ENCODE data around the gene MMP25. TPM values are rescaled to one million over a fixed set of nuclear protein-coding genes. Genes with fewer than 3 reads are reported as not detected.
A peak's percentile ranks its signal among the peaks of the same experiment; 100 is the strongest.

The MMP25 gene
- total and polyA plus RNA-seq, 9 of the 15 experiments (the other 6 are each of a cell fraction or from before 2014, with no cell fraction given) = 0.03 to 0.04 TPM; not detected in 7

DNA sequence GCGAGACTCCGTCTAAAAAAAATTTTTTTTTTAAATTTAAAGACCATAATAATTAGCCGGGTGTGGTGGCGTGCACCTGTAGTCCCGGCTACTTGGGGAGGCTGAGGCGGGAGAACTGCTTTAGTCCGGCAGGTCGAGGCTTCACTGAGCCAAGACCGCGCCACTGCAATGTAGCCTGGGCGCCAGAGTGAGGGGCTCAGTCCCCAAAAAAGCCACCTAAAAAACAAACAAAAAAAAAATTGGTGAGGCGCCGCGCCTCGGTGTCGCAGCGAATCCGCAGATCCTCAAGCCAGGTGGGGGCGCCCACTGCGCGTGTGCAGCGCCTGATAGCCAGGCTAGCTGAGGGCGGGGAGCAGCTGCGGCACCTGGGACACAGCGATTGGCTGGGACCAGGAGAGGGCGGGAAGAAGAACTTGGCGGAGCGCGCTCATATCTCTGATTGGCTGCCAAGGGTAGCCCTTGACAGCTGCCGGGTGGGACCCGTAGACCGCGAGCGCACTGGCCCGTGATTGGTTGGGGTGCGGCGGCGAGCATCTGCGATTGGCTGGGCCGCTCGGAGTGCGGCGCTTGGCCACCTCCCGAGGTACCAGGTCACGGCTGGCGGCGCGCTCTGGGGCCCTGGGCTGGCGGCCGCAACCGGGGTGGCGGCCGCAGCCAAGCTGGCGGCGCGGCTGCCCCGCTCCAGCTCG lies 42.6 kb upstream of the MMP25 start (continued):
- TF ChIP-seq, protein P1, sequence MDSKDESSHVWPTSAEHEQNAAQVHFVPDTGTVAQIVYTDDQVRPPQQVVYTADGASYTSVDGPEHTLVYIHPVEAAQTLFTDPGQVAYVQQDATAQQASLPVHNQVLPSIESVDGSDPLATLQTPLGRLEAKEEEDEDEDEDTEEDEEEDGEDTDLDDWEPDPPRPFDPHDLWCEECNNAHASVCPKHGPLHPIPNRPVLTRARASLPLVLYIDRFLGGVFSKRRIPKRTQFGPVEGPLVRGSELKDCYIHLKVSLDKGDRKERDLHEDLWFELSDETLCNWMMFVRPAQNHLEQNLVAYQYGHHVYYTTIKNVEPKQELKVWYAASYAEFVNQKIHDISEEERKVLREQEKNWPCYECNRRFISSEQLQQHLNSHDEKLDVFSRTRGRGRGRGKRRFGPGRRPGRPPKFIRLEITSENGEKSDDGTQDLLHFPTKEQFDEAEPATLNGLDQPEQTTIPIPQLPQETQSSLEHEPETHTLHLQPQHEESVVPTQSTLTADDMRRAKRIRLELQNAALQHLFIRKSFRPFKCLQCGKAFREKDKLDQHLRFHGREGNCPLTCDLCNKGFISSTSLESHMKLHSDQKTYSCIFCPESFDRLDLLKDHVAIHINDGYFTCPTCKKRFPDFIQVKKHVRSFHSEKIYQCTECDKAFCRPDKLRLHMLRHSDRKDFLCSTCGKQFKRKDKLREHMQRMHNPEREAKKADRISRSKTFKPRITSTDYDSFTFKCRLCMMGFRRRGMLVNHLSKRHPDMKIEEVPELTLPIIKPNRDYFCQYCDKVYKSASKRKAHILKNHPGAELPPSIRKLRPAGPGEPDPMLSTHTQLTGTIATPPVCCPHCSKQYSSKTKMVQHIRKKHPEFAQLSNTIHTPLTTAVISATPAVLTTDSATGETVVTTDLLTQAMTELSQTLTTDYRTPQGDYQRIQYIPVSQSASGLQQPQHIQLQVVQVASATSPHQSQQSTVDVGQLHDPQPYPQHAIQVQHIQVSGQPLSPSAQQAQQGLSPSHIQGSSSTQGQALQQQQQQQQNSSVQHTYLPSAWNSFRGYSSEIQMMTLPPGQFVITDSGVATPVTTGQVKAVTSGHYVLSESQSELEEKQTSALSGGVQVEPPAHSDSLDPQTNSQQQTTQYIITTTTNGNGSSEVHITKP (IDR thresholded peaks at IDR 0.05; ENCODE audit: partially characterized antibody) = no peak
- TF ChIP-seq DIDO1 (tag; IDR thresholded peaks at IDR 0.05; ENCODE audit: low read depth) (no peak), BRD9 (IDR thresholded peaks at IDR 0.05; ENCODE audit: low read depth, partially characterized antibody) (no peak), SMARCB1 (IDR thresholded peaks at IDR 0.05; ENCODE audit: insufficient read length, low read depth) (no peak), NEUROD1 (IDR thresholded peaks at IDR 0.05; ENCODE audit: borderline replicate concordance, low read depth, low read length, partially characterized antibody) (peak; percentile 95), ZNF785 (CRISPR knock-in tag; IDR thresholded peaks at IDR 0.05) (no peak), TAF7 (tag; IDR thresholded peaks at IDR 0.05) (no peak), ZNF134 (CRISPR knock-in tag; conservative IDR thresholded peaks at IDR 0.05) (no peak)
- TF ChIP-seq, protein P2, sequence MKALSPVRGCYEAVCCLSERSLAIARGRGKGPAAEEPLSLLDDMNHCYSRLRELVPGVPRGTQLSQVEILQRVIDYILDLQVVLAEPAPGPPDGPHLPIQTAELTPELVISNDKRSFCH (CRISPR knock-in tag; IDR thresholded peaks at IDR 0.05) = no peak
- TF ChIP-seq, protein P2 (tag; IDR thresholded peaks at IDR 0.05) = no peak
- TF ChIP-seq, protein P3, sequence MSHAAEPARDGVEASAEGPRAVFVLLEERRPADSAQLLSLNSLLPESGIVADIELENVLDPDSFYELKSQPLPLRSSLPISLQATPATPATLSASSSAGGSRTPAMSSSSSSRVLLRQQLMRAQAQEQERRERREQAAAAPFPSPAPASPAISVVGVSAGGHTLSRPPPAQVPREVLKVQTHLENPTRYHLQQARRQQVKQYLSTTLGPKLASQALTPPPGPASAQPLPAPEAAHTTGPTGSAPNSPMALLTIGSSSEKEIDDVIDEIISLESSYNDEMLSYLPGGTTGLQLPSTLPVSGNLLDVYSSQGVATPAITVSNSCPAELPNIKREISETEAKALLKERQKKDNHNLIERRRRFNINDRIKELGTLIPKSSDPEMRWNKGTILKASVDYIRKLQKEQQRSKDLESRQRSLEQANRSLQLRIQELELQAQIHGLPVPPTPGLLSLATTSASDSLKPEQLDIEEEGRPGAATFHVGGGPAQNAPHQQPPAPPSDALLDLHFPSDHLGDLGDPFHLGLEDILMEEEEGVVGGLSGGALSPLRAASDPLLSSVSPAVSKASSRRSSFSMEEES (CRISPR knock-in tag; IDR thresholded peaks at IDR 0.05) = no peak
- TF ChIP-seq, protein P4, sequence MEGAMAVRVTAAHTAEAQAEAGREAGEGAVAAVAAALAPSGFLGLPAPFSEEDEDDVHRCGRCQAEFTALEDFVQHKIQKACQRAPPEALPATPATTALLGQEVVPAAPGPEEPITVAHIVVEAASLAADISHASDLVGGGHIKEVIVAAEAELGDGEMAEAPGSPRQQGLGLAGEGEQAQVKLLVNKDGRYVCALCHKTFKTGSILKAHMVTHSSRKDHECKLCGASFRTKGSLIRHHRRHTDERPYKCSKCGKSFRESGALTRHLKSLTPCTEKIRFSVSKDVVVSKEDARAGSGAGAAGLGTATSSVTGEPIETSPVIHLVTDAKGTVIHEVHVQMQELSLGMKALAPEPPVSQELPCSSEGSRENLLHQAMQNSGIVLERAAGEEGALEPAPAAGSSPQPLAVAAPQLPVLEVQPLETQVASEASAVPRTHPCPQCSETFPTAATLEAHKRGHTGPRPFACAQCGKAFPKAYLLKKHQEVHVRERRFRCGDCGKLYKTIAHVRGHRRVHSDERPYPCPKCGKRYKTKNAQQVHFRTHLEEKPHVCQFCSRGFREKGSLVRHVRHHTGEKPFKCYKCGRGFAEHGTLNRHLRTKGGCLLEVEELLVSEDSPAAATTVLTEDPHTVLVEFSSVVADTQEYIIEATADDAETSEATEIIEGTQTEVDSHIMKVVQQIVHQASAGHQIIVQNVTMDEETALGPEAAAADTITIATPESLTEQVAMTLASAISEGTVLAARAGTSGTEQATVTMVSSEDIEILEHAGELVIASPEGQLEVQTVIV (CRISPR knock-in tag; IDR thresholded peaks at IDR 0.05; ENCODE audit: borderline replicate concordance) = no peak
- TF ChIP-seq, protein P5, sequence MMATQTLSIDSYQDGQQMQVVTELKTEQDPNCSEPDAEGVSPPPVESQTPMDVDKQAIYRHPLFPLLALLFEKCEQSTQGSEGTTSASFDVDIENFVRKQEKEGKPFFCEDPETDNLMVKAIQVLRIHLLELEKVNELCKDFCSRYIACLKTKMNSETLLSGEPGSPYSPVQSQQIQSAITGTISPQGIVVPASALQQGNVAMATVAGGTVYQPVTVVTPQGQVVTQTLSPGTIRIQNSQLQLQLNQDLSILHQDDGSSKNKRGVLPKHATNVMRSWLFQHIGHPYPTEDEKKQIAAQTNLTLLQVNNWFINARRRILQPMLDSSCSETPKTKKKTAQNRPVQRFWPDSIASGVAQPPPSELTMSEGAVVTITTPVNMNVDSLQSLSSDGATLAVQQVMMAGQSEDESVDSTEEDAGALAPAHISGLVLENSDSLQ (IDR thresholded peaks at IDR 0.05) = peak; percentile 98
- TF ChIP-seq, protein P6, sequence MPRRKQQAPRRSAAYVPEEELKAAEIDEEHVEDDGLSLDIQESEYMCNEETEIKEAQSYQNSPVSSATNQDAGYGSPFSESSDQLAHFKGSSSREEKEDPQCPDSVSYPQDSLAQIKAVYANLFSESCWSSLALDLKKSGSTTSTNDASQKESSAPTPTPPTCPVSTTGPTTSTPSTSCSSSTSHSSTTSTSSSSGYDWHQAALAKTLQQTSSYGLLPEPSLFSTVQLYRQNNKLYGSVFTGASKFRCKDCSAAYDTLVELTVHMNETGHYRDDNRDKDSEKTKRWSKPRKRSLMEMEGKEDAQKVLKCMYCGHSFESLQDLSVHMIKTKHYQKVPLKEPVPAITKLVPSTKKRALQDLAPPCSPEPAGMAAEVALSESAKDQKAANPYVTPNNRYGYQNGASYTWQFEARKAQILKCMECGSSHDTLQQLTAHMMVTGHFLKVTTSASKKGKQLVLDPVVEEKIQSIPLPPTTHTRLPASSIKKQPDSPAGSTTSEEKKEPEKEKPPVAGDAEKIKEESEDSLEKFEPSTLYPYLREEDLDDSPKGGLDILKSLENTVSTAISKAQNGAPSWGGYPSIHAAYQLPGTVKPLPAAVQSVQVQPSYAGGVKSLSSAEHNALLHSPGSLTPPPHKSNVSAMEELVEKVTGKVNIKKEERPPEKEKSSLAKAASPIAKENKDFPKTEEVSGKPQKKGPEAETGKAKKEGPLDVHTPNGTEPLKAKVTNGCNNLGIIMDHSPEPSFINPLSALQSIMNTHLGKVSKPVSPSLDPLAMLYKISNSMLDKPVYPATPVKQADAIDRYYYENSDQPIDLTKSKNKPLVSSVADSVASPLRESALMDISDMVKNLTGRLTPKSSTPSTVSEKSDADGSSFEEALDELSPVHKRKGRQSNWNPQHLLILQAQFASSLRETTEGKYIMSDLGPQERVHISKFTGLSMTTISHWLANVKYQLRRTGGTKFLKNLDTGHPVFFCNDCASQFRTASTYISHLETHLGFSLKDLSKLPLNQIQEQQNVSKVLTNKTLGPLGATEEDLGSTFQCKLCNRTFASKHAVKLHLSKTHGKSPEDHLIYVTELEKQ (CRISPR knock-in tag; IDR thresholded peaks at IDR 0.05) = no peak

All from K562 (cell line).